K562 (cell line): Measurements from ENCODE around the gene ADCY1. TPM values are rescaled to one million over a fixed set of nuclear protein-coding genes. Genes with fewer than 3 reads are reported as not detected.

Experiments used
- ATAC-seq: fragments of 200-7000 bp; cut with Tn5 transposase; 3 replicates; pipeline ENCODE4 v1.9.1; 2020; ENCODE audit warnings: moderate library complexity
- BruUV-seq: library from RNA; stranded (reverse); fragments of 400-500 nt; replicated peaks from 2 replicates; lab custom pipeline; 2021; lab: Mats Ljungman, UMichigan
- CTCF ChIA-PET: fragments of 300-600 bp; formaldehyde crosslinking; extraction: SDS; loops from one replicate; lab custom pipeline; 2021; ENCODE audit warnings: low intra/inter-chr PET ratio; lab: Yijun Ruan, JAX
- POLR2A ChIA-PET: fragments of 300-600, 350-650 bp; sonication (Branson Sonifier 250); formaldehyde crosslinking; extraction: SDS; loops from one replicate; lab custom pipeline; 2021; ENCODE audit warnings: antibody characterized with exemption, inconsistent platforms; lab: Yijun Ruan, JAX
- DNase-seq, 4 experiments: peaks; one replicate each; pipeline versions ENCODE4 v3.0.0 to v3.0.0-alpha.2; 2011 to 2018; ENCODE audit warnings: low spot score in 3 of 4, mixed read lengths in 3 of 4; ENCODE audit errors: extremely low read depth in 1 of 4
- FAIRE-seq: peaks from 2 replicates; lab custom pipeline; 2011; peaks lifted over from hg19 to GRCh38; lab: Jason Lieb, UNC
- H2AFZ ChIP-seq: 2 replicates; pipeline ENCODE4 v1.6.0; 2011; ENCODE audit warnings: low read depth, low read length, control low read depth, inconsistent platforms
- H3K27ac ChIP-seq: fragments of 200-600 bp; 3 replicates; pipeline ENCODE4 v1.8.0; 2011; ENCODE audit warnings: low read depth, mild to moderate bottlenecking, control low read depth, inconsistent platforms, low read length, moderate library complexity, mixed read lengths; ENCODE audit errors: extremely low read depth
- H3K27me3 ChIP-seq, 2 experiments: fragments of 300-600 bp in 1 of 2; 2 replicates in 1 of 2; 3 replicates in 1 of 2; pipeline versions ENCODE4 v1.6.0 to v1.8.0; 2011; ENCODE audit warnings: inconsistent platforms in 2 of 2, low read length in 2 of 2, mild to moderate bottlenecking in 1 of 2, mixed read lengths in 1 of 2, moderate library complexity in 1 of 2; ENCODE audit not compliant: control insufficient read depth in 2 of 2, insufficient read depth in 2 of 2
- H3K36me3 ChIP-seq: fragments of 300-600 bp; 3 replicates; pipeline ENCODE4 v1.8.0; 2011; ENCODE audit warnings: mild to moderate bottlenecking, low read length, inconsistent platforms; ENCODE audit not compliant: control insufficient read depth, insufficient read depth
- H3K4me1 ChIP-seq, 2 experiments: fragments of 200-600 bp in 1 of 2; replicated peaks in 1 of 2; 2 replicates in 1 of 2; 3 replicates in 1 of 2; pipeline versions ENCODE4 v1.5.1 to v1.8.0; 2011; ENCODE audit warnings: inconsistent platforms in 2 of 2, low read length in 2 of 2, mild to moderate bottlenecking in 1 of 2, mixed read lengths in 1 of 2, moderate library complexity in 1 of 2; ENCODE audit not compliant: control insufficient read depth in 2 of 2, insufficient read depth in 2 of 2
- H3K4me2 ChIP-seq: 2 replicates; pipeline ENCODE4 v1.6.1; 2011; ENCODE audit warnings: low read length, control low read depth, inconsistent platforms, mixed read lengths; ENCODE audit not compliant: insufficient read depth
- H3K4me3 ChIP-seq: fragments of 200-600 bp; sonication (generic), shearing (Covaris generic); 2 replicates; pipeline ENCODE4 v1.5.1; 2016; ENCODE audit warnings: control low read depth, inconsistent platforms
- H3K79me2 ChIP-seq: fragments of 200-600 bp; 3 replicates; pipeline ENCODE4 v1.8.0; 2011; ENCODE audit warnings: low read length, inconsistent platforms; ENCODE audit not compliant: control insufficient read depth, insufficient read depth
- H3K9ac ChIP-seq, 2 experiments: 2 replicates each; pipeline versions ENCODE4 v1.6.0 to v1.6.1; 2011; ENCODE audit warnings: low read depth in 2 of 2, low read length in 2 of 2, control low read depth in 1 of 2, inconsistent platforms in 1 of 2, mild to moderate bottlenecking in 1 of 2, mixed read lengths in 1 of 2; ENCODE audit not compliant: insufficient read depth in 1 of 2
- H3K9me1 ChIP-seq: one replicate; pipeline ENCODE4 v1.6.0; 2011; ENCODE audit warnings: inconsistent platforms, mild to moderate bottlenecking, low read length, moderate library complexity; ENCODE audit not compliant: control insufficient read depth, insufficient read depth
- H3K9me3 ChIP-seq: replicated peaks from 2 replicates; pipeline ENCODE4 v1.5.1; 2011; ENCODE audit warnings: low read depth, low read length, inconsistent platforms; ENCODE audit not compliant: control insufficient read depth, insufficient read depth
- H4K20me1 ChIP-seq: replicated peaks from 2 replicates; pipeline ENCODE4 v1.6.1; 2011; ENCODE audit warnings: low read length, inconsistent platforms, mixed read lengths; ENCODE audit not compliant: control insufficient read depth, insufficient read depth
- ARHGAP35 ChIP-seq: fragments of 450-650 bp; IDR thresholded peaks from 2 replicates; pipeline ENCODE4 v1.6.1; 2018; ENCODE audit not compliant: partially characterized antibody
- CBFB ChIP-seq: sonication (generic); formaldehyde crosslinking; IDR thresholded peaks from 2 replicates; pipeline ENCODE4 v1.4.0; 2020; ENCODE audit warnings: mild to moderate bottlenecking, missing genetic modification reagents
- FOXK1 ChIP-seq: sonication (generic); formaldehyde crosslinking; IDR thresholded peaks from 2 replicates; pipeline ENCODE4 v1.8.0; 2022; ENCODE audit warnings: missing genetic modification reagents, mild to moderate bottlenecking, borderline replicate concordance
- POU5F1 ChIP-seq: fragments of 150-350 bp; IDR thresholded peaks from 2 replicates; pipeline ENCODE4 v1.6.1; 2014; ENCODE audit warnings: borderline replicate concordance, low read length, low read depth, mild to moderate bottlenecking; ENCODE audit not compliant: partially characterized antibody
- SMARCE1 ChIP-seq: fragments of 450-650 bp; IDR thresholded peaks from 2 replicates; pipeline ENCODE4 v1.7.1; 2016; ENCODE audit warnings: mild to moderate bottlenecking
- WGBS: fragments of 100-300 bp; shearing (Covaris generic); methylation state at CpG from one replicate; pipeline ENCODE4 v1.1.6; 2016; ENCODE audit warnings: low coverage, mixed read lengths; ENCODE audit not compliant: insufficient coverage; ENCODE audit errors: missing lambda C conversion rate; 5-methylcytosine and 5-hydroxymethylcytosine counted together
- in situ Hi-C: fragments of 300-500 bp; cut with MboI; formaldehyde crosslinking; loops from 4 replicates; pipeline ENCODE4 v1.15.0; 2018; ENCODE audit warnings: inconsistent platforms, mixed read lengths
- intact Hi-C: fragments of 100-400 bp; cut with micrococcal nuclease; formaldehyde crosslinking; loops from 2 replicates; pipeline ENCODE4 v1.14.2; 2022
- polyA plus RNA-seq, 8 experiments: library from polyadenylated mRNA; depleted of rRNA in 4 of 8; stranded (reverse) in 5 of 8; unstranded in 3 of 8; fragments of >200 nt; fragmentation: Nextera tagmentation in 2 of 8; fragmentation: Illumina TruSeq in 1 of 8; extraction: Ambion mirVana in 2 of 8; extraction: Trizol in 1 of 8; gene quantifications; 2 replicates each; pipeline versions ENCODE4 v1.2.1 to v1.2.3, GENCODE V29; 2011 to 2014; ENCODE audit warnings: inconsistent platforms in 1 of 8, missing spikeins in 1 of 8
- total RNA-seq, 7 experiments: library from RNA; depleted of rRNA in 6 of 7; stranded (reverse); fragments of >200 nt in 6 of 7; fragmentation: Illumina TruSeq in 2 of 7; extraction: Trizol in 2 of 7; gene quantifications; 2 replicates each; pipeline versions ENCODE4 v1.2.1 to v1.2.3, GENCODE V29; 2011 to 2021; ENCODE audit warnings: low replicate concordance in 1 of 7
- TF ChIP-seq, protein P1 (sequence below): fragments of 450-650 bp; formaldehyde crosslinking; IDR thresholded peaks from 2 replicates; pipeline ENCODE4 v1.4.0; 2020; ENCODE audit warnings: mild to moderate bottlenecking
- TF ChIP-seq, protein P2 (sequence below), 2 experiments: fragments of 450-650 bp; conservative IDR thresholded peaks; 2 replicates each; pipeline ENCODE4 v1.6.1; 2017; ENCODE audit warnings: mild to moderate bottlenecking in 2 of 2, moderate library complexity in 2 of 2
- TF ChIP-seq, protein P3 (sequence below): fragments of 250-450 bp; sonication (Bioruptor Pico); IDR thresholded peaks from 2 replicates; pipeline ENCODE4 v1.8.0; 2021; ENCODE audit warnings: moderate library complexity, mild to moderate bottlenecking, inconsistent platforms

The ADCY1 gene
- total and polyA plus RNA-seq, 9 of the 15 experiments (the other 6 are each of a cell fraction or from before 2014, with no cell fraction given), result under 0.01 to 0.18 (median 0.10) TPM; not detected in 4

DNA sequence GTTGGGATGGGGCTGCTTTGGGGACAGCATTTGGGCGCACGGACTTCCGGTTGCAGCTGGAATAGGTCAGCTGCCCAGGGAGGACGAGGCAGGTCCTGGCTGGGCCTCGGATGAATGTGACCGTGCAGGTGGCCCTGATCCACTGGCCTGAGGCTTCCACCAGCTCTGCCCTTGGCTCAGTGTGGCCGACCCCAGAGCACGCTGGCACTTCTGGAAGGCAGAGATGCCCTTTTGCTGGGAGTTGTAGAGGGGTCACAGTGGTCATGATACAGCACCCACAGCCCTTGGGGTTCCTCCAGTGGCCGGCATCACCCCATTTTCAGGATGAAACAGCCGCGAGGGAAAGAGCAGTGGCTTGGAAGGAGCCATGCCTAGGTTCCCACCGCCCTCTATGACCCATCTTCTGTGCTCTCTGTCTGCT is 19.0 kb downstream of the ADCY1 start:
- H3K4me3 ChIP-seq, result no peak overlapping the region
- CTCF ChIA-PET, result no interaction called here
- H3K79me2 ChIP-seq, result no peaks in the 10 kb centered on the region
- DNase-seq, result no peak
- POLR2A ChIA-PET, result no interaction called here
- 0% methylated on average over 12 of the region's 12 CpGs for WGBS
- no peak overlapping the region for H3K4me2 ChIP-seq
- in situ Hi-C loops, result no loop called here
- BruUV-seq, result no TSS peak
- no peaks in the 10 kb centered on the region for H3K9me3 ChIP-seq
- intact Hi-C loops, result no loop called here
- no peak for TF ChIP-seq POU5F1
- TF ChIP-seq, protein P1, sequence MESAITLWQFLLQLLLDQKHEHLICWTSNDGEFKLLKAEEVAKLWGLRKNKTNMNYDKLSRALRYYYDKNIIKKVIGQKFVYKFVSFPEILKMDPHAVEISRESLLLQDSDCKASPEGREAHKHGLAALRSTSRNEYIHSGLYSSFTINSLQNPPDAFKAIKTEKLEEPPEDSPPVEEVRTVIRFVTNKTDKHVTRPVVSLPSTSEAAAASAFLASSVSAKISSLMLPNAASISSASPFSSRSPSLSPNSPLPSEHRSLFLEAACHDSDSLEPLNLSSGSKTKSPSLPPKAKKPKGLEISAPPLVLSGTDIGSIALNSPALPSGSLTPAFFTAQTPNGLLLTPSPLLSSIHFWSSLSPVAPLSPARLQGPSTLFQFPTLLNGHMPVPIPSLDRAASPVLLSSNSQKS, result no peak
- no peak for TF ChIP-seq FOXK1 (CRISPR knock-in tag)
- TF ChIP-seq, protein P2, sequence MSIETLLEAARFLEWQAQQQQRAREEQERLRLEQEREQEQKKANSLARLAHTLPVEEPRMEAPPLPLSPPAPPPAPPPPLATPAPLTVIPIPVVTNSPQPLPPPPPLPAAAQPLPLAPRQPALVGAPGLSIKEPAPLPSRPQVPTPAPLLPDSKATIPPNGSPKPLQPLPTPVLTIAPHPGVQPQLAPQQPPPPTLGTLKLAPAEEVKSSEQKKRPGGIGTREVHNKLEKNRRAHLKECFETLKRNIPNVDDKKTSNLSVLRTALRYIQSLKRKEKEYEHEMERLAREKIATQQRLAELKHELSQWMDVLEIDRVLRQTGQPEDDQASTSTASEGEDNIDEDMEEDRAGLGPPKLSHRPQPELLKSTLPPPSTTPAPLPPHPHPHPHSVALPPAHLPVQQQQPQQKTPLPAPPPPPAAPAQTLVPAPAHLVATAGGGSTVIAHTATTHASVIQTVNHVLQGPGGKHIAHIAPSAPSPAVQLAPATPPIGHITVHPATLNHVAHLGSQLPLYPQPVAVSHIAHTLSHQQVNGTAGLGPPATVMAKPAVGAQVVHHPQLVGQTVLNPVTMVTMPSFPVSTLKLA (conservative IDR thresholded peaks at IDR 0.05), result no peak
- TF ChIP-seq SMARCE1, result no peak
- TF ChIP-seq ARHGAP35, result no peak
- no peak for TF ChIP-seq CBFB (CRISPR knock-in tag)
- TF ChIP-seq, protein P3, sequence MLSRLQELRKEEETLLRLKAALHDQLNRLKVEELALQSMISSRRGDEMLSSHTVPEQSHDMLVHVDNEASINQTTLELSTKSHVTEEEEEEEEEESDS, result no peak
- no peak for ATAC-seq
- no peak overlapping the region for H2AFZ ChIP-seq
- no peaks in the 10 kb centered on the region for H3K9me1 ChIP-seq
- no peaks in the 10 kb centered on the region for H3K4me1 ChIP-seq
- H3K27me3 ChIP-seq, result peaks cover 3 to 64% of the 10 kb centered on the region in 2 experiments; a peak in 4 of 5 replicates
- H3K36me3 ChIP-seq, result no peaks in the 10 kb centered on the region
- no peak for FAIRE-seq
- H3K9ac ChIP-seq, result no peak overlapping the region
- no peaks in the 10 kb centered on the region; the same call in 1 of the 2 replicates for H4K20me1 ChIP-seq
- no peak overlapping the region for H3K27ac ChIP-seq
